ENCODE measurements around the gene FBN2.

DNA sequence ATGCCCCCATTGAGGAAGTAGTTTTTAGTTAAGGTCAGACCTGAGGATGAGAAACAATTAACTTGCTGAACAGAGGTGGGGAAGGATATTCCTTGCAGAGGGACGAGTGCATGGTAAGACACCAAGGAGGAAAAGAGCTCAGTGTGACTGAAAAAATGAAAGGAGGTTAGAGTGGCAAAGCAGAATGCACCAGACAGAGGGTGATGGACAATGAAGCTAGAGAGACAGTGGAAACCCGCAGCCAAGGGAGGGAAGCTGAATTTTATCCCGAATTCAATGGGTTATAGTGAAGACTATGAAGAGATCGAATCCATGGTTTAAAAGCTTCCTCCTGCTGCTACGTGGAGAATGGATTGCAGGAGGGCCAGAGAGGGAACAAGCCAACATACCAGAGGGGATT is 206.8 kb downstream of the FBN2 start:
- TF ChIP-seq, protein P1, sequence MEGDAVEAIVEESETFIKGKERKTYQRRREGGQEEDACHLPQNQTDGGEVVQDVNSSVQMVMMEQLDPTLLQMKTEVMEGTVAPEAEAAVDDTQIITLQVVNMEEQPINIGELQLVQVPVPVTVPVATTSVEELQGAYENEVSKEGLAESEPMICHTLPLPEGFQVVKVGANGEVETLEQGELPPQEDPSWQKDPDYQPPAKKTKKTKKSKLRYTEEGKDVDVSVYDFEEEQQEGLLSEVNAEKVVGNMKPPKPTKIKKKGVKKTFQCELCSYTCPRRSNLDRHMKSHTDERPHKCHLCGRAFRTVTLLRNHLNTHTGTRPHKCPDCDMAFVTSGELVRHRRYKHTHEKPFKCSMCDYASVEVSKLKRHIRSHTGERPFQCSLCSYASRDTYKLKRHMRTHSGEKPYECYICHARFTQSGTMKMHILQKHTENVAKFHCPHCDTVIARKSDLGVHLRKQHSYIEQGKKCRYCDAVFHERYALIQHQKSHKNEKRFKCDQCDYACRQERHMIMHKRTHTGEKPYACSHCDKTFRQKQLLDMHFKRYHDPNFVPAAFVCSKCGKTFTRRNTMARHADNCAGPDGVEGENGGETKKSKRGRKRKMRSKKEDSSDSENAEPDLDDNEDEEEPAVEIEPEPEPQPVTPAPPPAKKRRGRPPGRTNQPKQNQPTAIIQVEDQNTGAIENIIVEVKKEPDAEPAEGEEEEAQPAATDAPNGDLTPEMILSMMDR (IDR thresholded peaks at IDR 0.05) = no peak
- no peak for TF ChIP-seq POLR2A (IDR thresholded peaks at IDR 0.05)
- no peak for TF ChIP-seq POLR2AphosphoS5 (IDR thresholded peaks at IDR 0.05)
- TF ChIP-seq EP300 (IDR thresholded peaks at IDR 0.05) = no peak
